Inferior parietal cortex (tissue), 1 donor: Measurements from ENCODE around the gene ANXA10.
"Not testable (repeated sequence)": the region's sequence is repeated elsewhere in the genome, so short reads cannot be mapped to it uniquely, and the experiment has no call there.

Experiments used
- DNase-seq: peaks from one replicate; pipeline ENCODE4 v3.0.0-alpha.2; 2016; ENCODE audit errors: extremely low spot score

ANXA10 gene

GRCh38 chr4:168092176-168092712 lies at the start of gene ANXA10:
ANXA10 (plus strand) TSS chr4:168092537; CDS start chr4:168092701, 164 bp downstream.
- no peak for DNase-seq

GRCh38 chr4:168045354-168045753 lies 47.0 kb upstream of the ANXA10 start:
- DNase-seq, result no peak

GRCh38 chr4:168050002-168050401 lies 42.3 kb upstream of the ANXA10 start:
- no peak for DNase-seq

- DNase-seq, result no peak
Observed at GRCh38 chr4:168051526-168051925, 40.8 kb upstream of the ANXA10 start.

GRCh38 chr4:168057412-168057811 lies 34.9 kb upstream of the ANXA10 start:
- DNase-seq, result no peak

GRCh38 chr4:168059251-168059650 lies 33.1 kb upstream of the ANXA10 start:
- DNase-seq, result no peak

GRCh38 chr4:168063031-168063430 lies 29.3 kb upstream of the ANXA10 start:
- DNase-seq, result no peak

GRCh38 chr4:168070903-168071302 lies 21.4 kb upstream of the ANXA10 start:
- DNase-seq, result no peak

GRCh38 chr4:168071304-168071703 lies 21.0 kb upstream of the ANXA10 start:
- DNase-seq, result no peak

- DNase-seq, result no peak
Observed at GRCh38 chr4:168074861-168075260, 17.5 kb upstream of the ANXA10 start.

- DNase-seq, result peak; percentile 86
Observed at GRCh38 chr4:168076989-168077725, 15.2 kb upstream of the ANXA10 start.

GRCh38 chr4:168077726-168078239 lies 14.6 kb upstream of the ANXA10 start:
- no peak for DNase-seq

- no peak for DNase-seq
Observed at GRCh38 chr4:168082379-168082778, 10.0 kb upstream of the ANXA10 start.

- no peak for DNase-seq
Observed at GRCh38 chr4:168095776-168096406, 3.6 kb downstream of the ANXA10 start.

GRCh38 chr4:168096407-168096784 lies 4.1 kb downstream of the ANXA10 start:
- no peak for DNase-seq

GRCh38 chr4:168097161-168097560 lies 4.8 kb downstream of the ANXA10 start:
- DNase-seq, result no peak

- DNase-seq, result no peak
Observed at GRCh38 chr4:168098248-168098717, 5.9 kb downstream of the ANXA10 start.

GRCh38 chr4:168099195-168099594 lies 6.9 kb downstream of the ANXA10 start:
- DNase-seq, result no peak

GRCh38 chr4:168101026-168101425 lies 8.7 kb downstream of the ANXA10 start:
- no peak for DNase-seq

GRCh38 chr4:168102403-168102802 lies 10.1 kb downstream of the ANXA10 start:
- DNase-seq, result no peak

- no peak for DNase-seq
Observed at GRCh38 chr4:168109527-168109926, 17.2 kb downstream of the ANXA10 start.

GRCh38 chr4:168113059-168113458 lies 20.7 kb downstream of the ANXA10 start:
- not testable (repeated sequence) for DNase-seq
